ENCODE results near the gene CDX4. TPM values are rescaled to one million over a fixed set of nuclear protein-coding genes. Genes with fewer than 3 reads are reported as not detected.

The CDX4 gene
- total RNA-seq = not detected in 2 replicates

DNA sequence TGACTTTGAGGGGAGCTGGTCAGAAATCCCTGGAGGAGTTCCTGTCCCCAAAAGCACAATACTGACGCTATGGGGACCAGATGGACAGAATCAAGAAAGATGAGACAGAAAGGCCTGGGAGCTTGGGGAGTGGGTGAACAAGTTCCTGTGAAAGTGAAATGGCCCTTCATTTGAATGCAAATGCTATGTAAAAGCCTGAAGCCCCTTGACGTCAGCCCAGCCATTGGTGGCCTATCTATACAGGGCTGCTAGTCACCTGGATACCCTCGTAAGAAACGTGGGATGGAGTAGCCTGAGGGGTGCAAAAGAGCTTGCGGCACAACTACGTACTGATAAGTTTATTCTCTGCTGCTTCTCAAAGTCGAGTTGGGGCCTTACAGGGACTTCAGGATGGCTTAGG lies at the start of gene CDX4:
Gene CDX4, plus strand, starts transcription at position 223 of the 400 bp plus-strand sequence. CDS start 201 bp downstream, outside the sequence.

Small RNAs within 50 kb of the gene (small RNA-seq; reads per million reads assigned to genes)
- gene MORF4L1P6 (ENCODE audit: low replicate concordance) (not detected), gene RNU6-1044P (ENCODE audit: low replicate concordance) (not detected)

Other genes starting within 250 kb of the CDX4 start
- gene NAP1L2, start 232.2 kb upstream of the CDX4 start, total RNA-seq = 0.29 TPM in 1 of 2 replicates, not detected in the other
- 6.3 and 10.0 TPM in 2 replicates for gene CHIC1, start 116.1 kb downstream of the CDX4 start, total RNA-seq

Measured in placental pericyte (primary cell).